ENCODE data around the gene TSGA10IP.

Gene TSGA10IP

GRCh38 chr11:65919141-65919572, 26.1 kb upstream of the TSGA10IP start, which contains the start of gene DRAP1:
Gene DRAP1 (plus strand): TSS chr11:65919426. CDS start chr11:65919502, 76 bp downstream.
- Histone ChIP-seq H3K9ac (ENCODE audit: low read depth, low read length) (peak within 1 kb of the TSS; percentile 88), H3K36me3 (ENCODE audit: control insufficient read depth, insufficient read depth, low read length) (peaks cover 9% of the 10 kb centered on the region), H3K4me1 (ENCODE audit: control insufficient read depth, insufficient read depth, low read length) (peaks cover 2% of the 10 kb centered on the region), H3K4me3 (ENCODE audit: low read depth, low read length) (peak within 1 kb of the TSS; percentile 89), H3K9me3 (ENCODE audit: control insufficient read depth, insufficient read depth, low read length) (no peaks in the 10 kb centered on the region), H3K27me3 (ENCODE audit: control insufficient read depth, insufficient read depth, low read length) (no peaks in the 10 kb centered on the region)

DNA sequence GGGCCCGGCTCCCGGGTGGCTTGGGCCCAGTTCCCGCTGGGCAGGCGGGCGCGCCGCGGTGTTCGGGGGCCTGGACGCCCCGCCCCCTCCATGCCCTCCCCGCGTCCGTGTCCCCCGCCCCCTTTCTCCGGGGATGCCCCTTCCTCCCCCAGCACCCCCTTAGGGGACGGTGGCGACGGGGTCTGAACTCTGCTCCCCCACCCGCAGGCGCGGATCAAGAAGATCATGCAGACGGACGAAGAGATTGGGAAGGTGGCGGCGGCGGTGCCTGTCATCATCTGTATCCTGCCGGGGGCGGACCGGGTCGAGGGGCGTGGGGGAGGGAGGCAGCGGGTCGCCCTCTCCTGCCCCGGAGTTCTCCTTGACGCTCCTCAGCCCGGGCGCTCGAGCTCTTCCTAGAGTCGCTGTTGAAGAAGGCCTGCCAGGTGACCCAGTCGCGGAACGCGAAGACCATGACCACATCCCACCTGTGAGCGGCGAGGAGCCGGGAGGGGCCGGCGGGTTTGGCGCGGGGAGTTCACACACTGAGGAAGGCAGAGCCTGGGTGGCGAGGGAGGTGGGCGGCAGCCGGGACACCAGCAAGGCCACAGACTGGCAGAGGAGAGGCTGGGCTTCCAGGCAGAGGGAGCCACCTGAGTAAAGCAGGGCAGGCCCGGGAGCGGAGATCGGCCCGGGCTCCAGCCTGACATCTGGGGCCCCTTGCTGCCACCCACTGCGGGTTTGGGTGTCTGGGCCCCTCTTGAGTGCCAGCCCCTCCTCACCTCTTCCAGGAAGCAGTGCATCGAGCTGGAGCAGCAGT, 25.5 kb upstream of the TSGA10IP start:
- peak overlapping the region; percentile 62 for H3K4me3 ChIP-seq (ENCODE audit: low read depth, low read length)
- H3K27me3 ChIP-seq (ENCODE audit: control insufficient read depth, insufficient read depth, low read length): no peaks in the 10 kb centered on the region
- peaks cover 9% of the 10 kb centered on the region for H3K36me3 ChIP-seq (ENCODE audit: control insufficient read depth, insufficient read depth, low read length)
- no peaks in the 10 kb centered on the region for H3K9me3 ChIP-seq (ENCODE audit: control insufficient read depth, insufficient read depth, low read length)
- H3K9ac ChIP-seq (ENCODE audit: low read depth, low read length): peak overlapping the region; percentile 37
- peaks cover 2% of the 10 kb centered on the region for H3K4me1 ChIP-seq (ENCODE audit: control insufficient read depth, insufficient read depth, low read length)

- no peaks in the 10 kb centered on the region for H3K27me3 ChIP-seq (ENCODE audit: control insufficient read depth, insufficient read depth, low read length)
Observed at GRCh38 chr11:65920372-65920802, 24.9 kb upstream of the TSGA10IP start.

DNA sequence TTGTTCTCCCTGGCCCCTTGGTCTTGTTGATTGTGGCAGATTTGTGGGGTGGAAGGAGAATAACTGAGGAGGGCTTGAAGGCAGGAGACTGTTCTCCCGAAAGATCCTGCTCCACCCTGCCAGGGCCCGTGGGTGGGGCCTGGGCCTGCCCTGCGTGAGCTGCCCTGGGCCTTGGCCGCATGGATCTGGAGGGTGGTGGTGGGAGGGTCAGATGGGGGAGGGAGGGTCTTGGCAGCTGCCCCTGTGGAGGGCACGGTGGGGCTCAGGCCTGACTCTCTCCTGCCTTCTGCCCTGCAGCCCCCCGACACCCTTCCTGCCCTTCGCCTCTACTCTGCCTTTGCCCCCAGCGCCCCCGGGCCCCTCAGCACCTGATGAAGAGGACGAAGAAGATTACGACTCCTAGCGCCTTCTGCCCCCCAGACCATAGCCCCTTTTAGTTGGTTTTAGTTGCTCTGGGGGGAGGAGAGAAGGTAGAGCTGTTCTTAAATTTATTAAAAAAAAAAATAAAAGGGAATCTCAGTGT, 24.2 kb upstream of the TSGA10IP start:
- peaks cover 2% of the 10 kb centered on the region for H3K4me1 ChIP-seq (ENCODE audit: control insufficient read depth, insufficient read depth, low read length)
- H3K4me3 ChIP-seq (ENCODE audit: low read depth, low read length): no peak overlapping the region
- no peaks in the 10 kb centered on the region for H3K9me3 ChIP-seq (ENCODE audit: control insufficient read depth, insufficient read depth, low read length)
- peaks cover 9% of the 10 kb centered on the region for H3K36me3 ChIP-seq (ENCODE audit: control insufficient read depth, insufficient read depth, low read length)
- no peak overlapping the region for H3K9ac ChIP-seq (ENCODE audit: low read depth, low read length)
- H3K27me3 ChIP-seq (ENCODE audit: control insufficient read depth, insufficient read depth, low read length): no peaks in the 10 kb centered on the region

More at GRCh38 chr11:65920372-65920802, 24.9 kb upstream of the TSGA10IP start:
- Histone ChIP-seq H3K36me3 (ENCODE audit: control insufficient read depth, insufficient read depth, low read length) (peaks cover 9% of the 10 kb centered on the region), H3K9me3 (ENCODE audit: control insufficient read depth, insufficient read depth, low read length) (no peaks in the 10 kb centered on the region), H3K9ac (ENCODE audit: low read depth, low read length) (no peak overlapping the region), H3K4me3 (ENCODE audit: low read depth, low read length) (peak overlapping the region; percentile 62), H3K4me1 (ENCODE audit: control insufficient read depth, insufficient read depth, low read length) (peaks cover 2% of the 10 kb centered on the region)

- Histone ChIP-seq H3K36me3 (ENCODE audit: control insufficient read depth, insufficient read depth, low read length) (peaks cover 9% of the 10 kb centered on the region), H3K4me3 (ENCODE audit: low read depth, low read length) (no peak overlapping the region), H3K4me1 (ENCODE audit: control insufficient read depth, insufficient read depth, low read length) (peaks cover 2% of the 10 kb centered on the region), H3K9me3 (ENCODE audit: control insufficient read depth, insufficient read depth, low read length) (no peaks in the 10 kb centered on the region), H3K9ac (ENCODE audit: low read depth, low read length) (no peak overlapping the region), H3K27me3 (ENCODE audit: control insufficient read depth, insufficient read depth, low read length) (no peaks in the 10 kb centered on the region)
Observed at GRCh38 chr11:65921876-65922275, 23.4 kb upstream of the TSGA10IP start.

GRCh38 chr11:65922565-65922964, 22.7 kb upstream of the TSGA10IP start:
- H3K27me3 ChIP-seq (ENCODE audit: control insufficient read depth, insufficient read depth, low read length): no peaks in the 10 kb centered on the region
- no peaks in the 10 kb centered on the region for H3K9me3 ChIP-seq (ENCODE audit: control insufficient read depth, insufficient read depth, low read length)
- peaks cover 9% of the 10 kb centered on the region for H3K36me3 ChIP-seq (ENCODE audit: control insufficient read depth, insufficient read depth, low read length)
- no peak overlapping the region for H3K4me3 ChIP-seq (ENCODE audit: low read depth, low read length)
- H3K9ac ChIP-seq (ENCODE audit: low read depth, low read length): no peak overlapping the region
- H3K4me1 ChIP-seq (ENCODE audit: control insufficient read depth, insufficient read depth, low read length): peaks cover 3% of the 10 kb centered on the region

GRCh38 chr11:65925397-65925796, 19.9 kb upstream of the TSGA10IP start:
- H3K4me1 ChIP-seq (ENCODE audit: control insufficient read depth, insufficient read depth, low read length): peaks cover 4% of the 10 kb centered on the region
- H3K9ac ChIP-seq (ENCODE audit: low read depth, low read length): no peak overlapping the region
- no peaks in the 10 kb centered on the region for H3K9me3 ChIP-seq (ENCODE audit: control insufficient read depth, insufficient read depth, low read length)
- no peak overlapping the region for H3K4me3 ChIP-seq (ENCODE audit: low read depth, low read length)
- no peaks in the 10 kb centered on the region for H3K27me3 ChIP-seq (ENCODE audit: control insufficient read depth, insufficient read depth, low read length)
- peaks cover 9% of the 10 kb centered on the region for H3K36me3 ChIP-seq (ENCODE audit: control insufficient read depth, insufficient read depth, low read length)

- H3K27me3 ChIP-seq (ENCODE audit: control insufficient read depth, insufficient read depth, low read length): no peaks in the 10 kb centered on the region
- H3K4me1 ChIP-seq (ENCODE audit: control insufficient read depth, insufficient read depth, low read length): peaks cover 6% of the 10 kb centered on the region
- no peak overlapping the region for H3K4me3 ChIP-seq (ENCODE audit: low read depth, low read length)
- no peak overlapping the region for H3K9ac ChIP-seq (ENCODE audit: low read depth, low read length)
- H3K9me3 ChIP-seq (ENCODE audit: control insufficient read depth, insufficient read depth, low read length): no peaks in the 10 kb centered on the region
- no peaks in the 10 kb centered on the region for H3K36me3 ChIP-seq (ENCODE audit: control insufficient read depth, insufficient read depth, low read length)
Observed at GRCh38 chr11:65927904-65928397, 17.3 kb upstream of the TSGA10IP start.

DNA sequence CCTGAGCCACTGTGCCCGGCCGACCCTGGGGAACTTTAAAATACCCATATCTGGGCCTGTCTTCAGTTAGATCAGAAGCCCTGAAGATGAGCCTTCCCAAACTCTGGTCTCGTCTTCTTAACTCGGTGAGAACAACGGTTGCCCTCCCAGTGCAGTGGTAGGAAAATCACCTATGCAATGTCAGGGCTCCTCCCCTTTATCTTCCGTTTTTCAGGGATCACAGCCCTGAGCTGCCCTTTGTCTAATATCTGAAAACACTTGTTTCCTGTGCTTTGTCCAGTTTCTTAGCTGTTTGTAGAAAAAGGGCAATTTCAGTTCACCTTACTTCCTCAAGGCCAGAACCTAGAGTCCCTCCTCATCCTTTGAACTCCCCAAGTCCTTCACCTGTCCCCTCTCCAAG, 16.6 kb upstream of the TSGA10IP start:
- H3K4me1 ChIP-seq (ENCODE audit: control insufficient read depth, insufficient read depth, low read length): peaks cover 6% of the 10 kb centered on the region
- no peaks in the 10 kb centered on the region for H3K9me3 ChIP-seq (ENCODE audit: control insufficient read depth, insufficient read depth, low read length)
- H3K9ac ChIP-seq (ENCODE audit: low read depth, low read length): no peak overlapping the region
- H3K27me3 ChIP-seq (ENCODE audit: control insufficient read depth, insufficient read depth, low read length): no peaks in the 10 kb centered on the region
- no peak overlapping the region for H3K4me3 ChIP-seq (ENCODE audit: low read depth, low read length)
- H3K36me3 ChIP-seq (ENCODE audit: control insufficient read depth, insufficient read depth, low read length): no peaks in the 10 kb centered on the region

DNA sequence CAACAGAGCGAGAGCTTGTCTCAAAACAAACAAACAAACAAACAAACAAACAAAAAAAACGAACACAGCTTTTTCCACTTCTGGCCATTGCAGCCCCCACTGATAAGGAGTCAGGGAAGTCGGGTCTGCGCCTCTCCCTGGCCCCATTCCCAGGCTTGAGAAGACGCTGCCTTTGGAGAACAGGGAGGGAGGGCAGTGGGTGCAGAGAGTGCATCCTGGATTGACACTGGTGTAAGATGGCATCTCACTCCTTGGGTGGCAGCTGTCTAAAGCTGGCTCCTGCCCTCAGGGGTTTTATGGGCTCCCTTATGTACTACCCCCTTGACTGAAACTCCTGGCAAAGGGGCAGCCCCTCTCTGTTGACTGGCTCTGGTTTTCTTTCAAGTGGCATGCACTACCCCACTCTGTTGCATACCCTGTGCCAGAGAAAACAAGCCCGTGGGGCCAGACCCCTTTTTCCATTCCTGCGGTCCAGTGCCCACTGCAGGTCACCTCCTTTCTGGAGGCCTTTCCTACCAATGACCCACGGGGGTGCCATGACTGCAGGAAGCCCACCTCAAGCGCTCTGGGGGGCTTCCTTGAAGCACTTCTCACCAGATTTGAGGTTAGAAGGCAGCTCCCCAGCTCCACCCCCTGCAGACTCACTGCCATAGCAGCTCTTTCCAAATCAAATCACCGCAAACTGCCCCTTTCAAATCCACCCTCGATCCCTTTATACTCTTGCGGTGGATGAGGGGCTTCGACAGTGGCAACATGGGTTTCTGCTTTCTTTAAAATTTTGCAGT, 13.3 kb upstream of the TSGA10IP start:
- Histone ChIP-seq H3K4me1 (ENCODE audit: control insufficient read depth, insufficient read depth, low read length) (peaks cover 6% of the 10 kb centered on the region), H3K9me3 (ENCODE audit: control insufficient read depth, insufficient read depth, low read length) (no peaks in the 10 kb centered on the region), H3K27me3 (ENCODE audit: control insufficient read depth, insufficient read depth, low read length) (no peaks in the 10 kb centered on the region), H3K9ac (ENCODE audit: low read depth, low read length) (no peak overlapping the region), H3K4me3 (ENCODE audit: low read depth, low read length) (peak overlapping the region; percentile 20), H3K36me3 (ENCODE audit: control insufficient read depth, insufficient read depth, low read length) (no peaks in the 10 kb centered on the region)

GRCh38 chr11:65932558-65932919, 12.7 kb upstream of the TSGA10IP start:
- peak overlapping the region; percentile 20 for H3K4me3 ChIP-seq (ENCODE audit: low read depth, low read length)
- no peaks in the 10 kb centered on the region for H3K36me3 ChIP-seq (ENCODE audit: control insufficient read depth, insufficient read depth, low read length)
- H3K9ac ChIP-seq (ENCODE audit: low read depth, low read length): no peak overlapping the region
- H3K9me3 ChIP-seq (ENCODE audit: control insufficient read depth, insufficient read depth, low read length): no peaks in the 10 kb centered on the region
- H3K4me1 ChIP-seq (ENCODE audit: control insufficient read depth, insufficient read depth, low read length): peaks cover 5% of the 10 kb centered on the region
- H3K27me3 ChIP-seq (ENCODE audit: control insufficient read depth, insufficient read depth, low read length): no peaks in the 10 kb centered on the region
